ENCODE results near the gene HNRNPC.

HNRNPC gene

DNA sequence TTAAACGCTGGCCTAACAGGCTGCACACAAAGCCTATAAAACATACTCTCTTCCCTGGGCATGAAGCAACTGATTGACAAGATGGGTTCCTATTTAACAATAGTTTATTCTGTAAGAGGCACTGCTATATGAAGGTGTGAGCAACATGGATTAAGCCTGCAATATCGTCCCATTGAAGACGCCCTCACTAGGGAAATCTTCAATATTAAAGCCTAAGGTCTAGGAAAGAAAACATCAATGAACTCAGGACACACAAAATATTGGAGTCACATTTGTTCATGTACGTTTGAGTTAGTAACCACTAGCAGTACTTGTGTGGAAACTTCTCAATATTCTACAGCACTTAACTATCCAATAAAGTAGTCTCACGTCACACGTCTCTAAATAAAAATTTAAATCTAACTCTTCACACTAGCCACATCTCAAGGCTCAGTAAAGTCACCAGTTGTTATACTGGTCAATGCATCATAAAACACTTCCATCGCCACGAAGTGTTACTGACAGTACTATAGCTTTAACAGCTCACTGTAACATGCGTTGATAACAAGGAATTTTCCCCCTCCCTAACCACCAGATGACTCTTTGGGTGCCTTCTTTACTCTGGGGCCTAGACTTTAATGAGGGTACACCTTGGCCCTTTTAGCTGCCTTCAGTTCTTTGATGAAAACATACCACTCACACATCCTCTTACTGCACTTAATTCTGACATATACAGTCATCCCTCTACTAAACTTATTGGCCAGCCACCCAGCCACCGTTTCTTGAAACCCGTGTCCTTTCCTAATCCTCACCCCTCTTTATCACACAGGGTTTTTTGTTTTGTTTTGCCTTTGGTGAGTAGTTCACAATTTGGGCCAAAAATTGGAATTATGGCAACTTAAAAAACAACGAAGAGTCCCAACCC, 63.3 kb downstream of the HNRNPC start:
- no peak overlapping the region for H3K4me2 ChIP-seq (ENCODE audit: low read length)
- peaks cover 74% of the 10 kb centered on the region for H3K36me3 ChIP-seq (replicated peaks; ENCODE audit: low read depth, low read length)
- H4K20me1 ChIP-seq (ENCODE audit: insufficient read depth, low read length) = peaks cover 85% of the 10 kb centered on the region
- H3K9me3 ChIP-seq (ENCODE audit: insufficient read depth, low read length) = no peaks in the 10 kb centered on the region
- no peak overlapping the region for H3K9ac ChIP-seq (ENCODE audit: low read length)
- no peak overlapping the region for H3K4me3 ChIP-seq (ENCODE audit: low read length)
- TF ChIP-seq, protein P1, sequence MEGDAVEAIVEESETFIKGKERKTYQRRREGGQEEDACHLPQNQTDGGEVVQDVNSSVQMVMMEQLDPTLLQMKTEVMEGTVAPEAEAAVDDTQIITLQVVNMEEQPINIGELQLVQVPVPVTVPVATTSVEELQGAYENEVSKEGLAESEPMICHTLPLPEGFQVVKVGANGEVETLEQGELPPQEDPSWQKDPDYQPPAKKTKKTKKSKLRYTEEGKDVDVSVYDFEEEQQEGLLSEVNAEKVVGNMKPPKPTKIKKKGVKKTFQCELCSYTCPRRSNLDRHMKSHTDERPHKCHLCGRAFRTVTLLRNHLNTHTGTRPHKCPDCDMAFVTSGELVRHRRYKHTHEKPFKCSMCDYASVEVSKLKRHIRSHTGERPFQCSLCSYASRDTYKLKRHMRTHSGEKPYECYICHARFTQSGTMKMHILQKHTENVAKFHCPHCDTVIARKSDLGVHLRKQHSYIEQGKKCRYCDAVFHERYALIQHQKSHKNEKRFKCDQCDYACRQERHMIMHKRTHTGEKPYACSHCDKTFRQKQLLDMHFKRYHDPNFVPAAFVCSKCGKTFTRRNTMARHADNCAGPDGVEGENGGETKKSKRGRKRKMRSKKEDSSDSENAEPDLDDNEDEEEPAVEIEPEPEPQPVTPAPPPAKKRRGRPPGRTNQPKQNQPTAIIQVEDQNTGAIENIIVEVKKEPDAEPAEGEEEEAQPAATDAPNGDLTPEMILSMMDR (IDR thresholded peaks at IDR 0.05; ENCODE audit: low read depth, low read length) = no peak
- no peak for TF ChIP-seq EZH2phosphoT487 (IDR thresholded peaks at IDR 0.05; ENCODE audit: low read depth)
- H3K4me1 ChIP-seq (ENCODE audit: low read length) = peaks cover 14% of the 10 kb centered on the region
- H3K27me3 ChIP-seq (ENCODE audit: low read depth, low read length) = no peaks in the 10 kb centered on the region
- H2AFZ ChIP-seq (ENCODE audit: low read depth, low read length) = no peak overlapping the region
- H3K79me2 ChIP-seq (ENCODE audit: low read length) = peaks cover 24% of the 10 kb centered on the region; the same call in 1 of the 2 replicates
- 0 out of 2 replicates have a peak overlapping the region, but pooled peaks have one; percentile 5 for H3K27ac ChIP-seq (ENCODE audit: low read length)

DNA sequence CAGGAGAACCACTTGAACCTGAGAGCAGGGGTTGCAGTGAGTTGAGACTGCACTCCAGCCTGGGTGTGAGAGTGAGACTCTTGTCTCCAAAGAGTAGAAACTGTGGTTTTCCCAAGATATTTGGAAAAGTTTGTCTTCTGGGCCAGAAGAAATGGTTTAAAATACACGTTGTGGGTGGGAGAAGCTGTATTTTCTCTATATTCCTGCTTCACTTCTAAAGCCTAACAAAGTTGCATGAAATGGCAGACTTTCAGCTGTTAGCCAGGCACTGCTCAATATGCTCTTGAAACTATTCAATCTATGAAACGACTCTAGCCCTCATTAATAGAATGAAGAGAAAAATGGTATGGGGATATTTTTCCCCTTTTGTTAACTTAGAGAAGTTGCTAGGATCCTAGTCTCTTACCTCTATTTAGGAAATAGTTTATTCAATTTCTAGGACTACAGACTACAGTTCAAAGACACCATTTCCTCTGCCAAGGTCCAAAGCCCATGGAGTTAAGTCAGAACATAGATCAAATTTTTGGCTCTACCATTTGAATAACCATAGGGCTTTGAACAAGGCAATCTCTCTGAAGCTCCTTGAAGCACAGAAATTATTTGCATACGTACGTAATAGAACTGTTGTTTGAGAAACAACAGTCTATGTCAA, 64.1 kb downstream of the HNRNPC start:
- Histone ChIP-seq H3K4me1 (ENCODE audit: low read length) (peaks cover 14% of the 10 kb centered on the region), H2AFZ (ENCODE audit: low read depth, low read length) (no peak overlapping the region), H3K79me2 (ENCODE audit: low read length) (peaks cover 24% of the 10 kb centered on the region; the same call in 1 of the 2 replicates), H3K9me3 (ENCODE audit: insufficient read depth, low read length) (no peaks in the 10 kb centered on the region), H3K4me3 (ENCODE audit: low read length) (no peak overlapping the region), H4K20me1 (ENCODE audit: insufficient read depth, low read length) (peaks cover 85% of the 10 kb centered on the region), H3K27me3 (ENCODE audit: low read depth, low read length) (no peaks in the 10 kb centered on the region), H3K36me3 (replicated peaks; ENCODE audit: low read depth, low read length) (peaks cover 72% of the 10 kb centered on the region), H3K27ac (ENCODE audit: low read length) (no peak overlapping the region), H3K9ac (ENCODE audit: low read length) (no peak overlapping the region), H3K4me2 (ENCODE audit: low read length) (no peak overlapping the region)
- no peak for TF ChIP-seq EZH2phosphoT487 (IDR thresholded peaks at IDR 0.05; ENCODE audit: low read depth)
- TF ChIP-seq, protein P1 (IDR thresholded peaks at IDR 0.05; ENCODE audit: low read depth, low read length) = no peak

DNA sequence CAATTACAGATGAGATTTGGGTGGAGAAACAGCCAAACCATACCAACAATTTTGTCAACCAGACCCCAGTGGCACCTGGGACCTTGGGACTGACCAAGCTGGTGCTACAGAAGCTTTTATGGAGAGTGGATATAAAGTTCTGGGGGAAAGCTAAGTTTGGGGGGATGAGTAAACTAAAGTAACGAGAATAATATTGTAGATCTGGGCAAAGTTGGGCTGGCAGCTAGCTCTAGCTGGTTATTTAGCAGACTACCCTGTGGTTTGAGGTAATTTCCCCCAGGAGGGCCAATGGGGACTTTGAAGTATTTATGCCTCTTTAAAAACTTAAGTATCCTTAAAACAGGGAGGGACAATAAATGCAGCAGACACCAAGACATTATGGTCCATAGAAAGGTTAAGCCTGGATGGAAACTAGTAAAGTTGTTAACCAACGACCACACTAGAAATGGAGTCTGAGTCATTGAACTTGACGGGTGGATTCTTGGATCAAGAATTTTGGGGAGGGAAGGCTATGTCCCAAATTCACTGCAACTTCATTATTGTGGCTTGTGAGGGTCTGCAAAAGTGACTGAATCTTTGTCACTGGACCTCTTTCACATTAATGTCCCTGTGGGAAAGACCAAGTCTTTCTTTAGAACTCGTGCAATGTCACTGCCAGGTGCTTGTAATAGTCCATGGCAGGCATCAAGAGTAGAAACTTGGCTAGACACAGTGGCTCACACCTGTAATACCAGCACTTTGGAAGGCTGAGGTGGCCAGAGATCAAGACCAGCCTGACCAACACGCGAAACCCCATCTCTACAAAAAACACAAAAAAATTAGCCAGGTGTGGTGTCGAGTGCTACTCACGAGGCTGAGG, 64.8 kb downstream of the HNRNPC start:
- H3K9me3 ChIP-seq (ENCODE audit: insufficient read depth, low read length) = no peaks in the 10 kb centered on the region
- H4K20me1 ChIP-seq (ENCODE audit: insufficient read depth, low read length) = peaks cover 82% of the 10 kb centered on the region
- peaks cover 14% of the 10 kb centered on the region for H3K4me1 ChIP-seq (ENCODE audit: low read length)
- H3K79me2 ChIP-seq (ENCODE audit: low read length) = peaks cover 18% of the 10 kb centered on the region; the same call in 1 of the 2 replicates
- no peaks in the 10 kb centered on the region for H3K27me3 ChIP-seq (ENCODE audit: low read depth, low read length)
- no peak overlapping the region for H3K4me3 ChIP-seq (ENCODE audit: low read length)
- no peak overlapping the region for H3K4me2 ChIP-seq (ENCODE audit: low read length)
- no peak overlapping the region for H2AFZ ChIP-seq (ENCODE audit: low read depth, low read length)
- H3K27ac ChIP-seq (ENCODE audit: low read length) = no peak overlapping the region
- H3K36me3 ChIP-seq (replicated peaks; ENCODE audit: low read depth, low read length) = peaks cover 68% of the 10 kb centered on the region
- no peak overlapping the region for H3K9ac ChIP-seq (ENCODE audit: low read length)
- TF ChIP-seq, protein P1 (IDR thresholded peaks at IDR 0.05; ENCODE audit: low read depth, low read length) = no peak
- TF ChIP-seq EZH2phosphoT487 (IDR thresholded peaks at IDR 0.05; ENCODE audit: low read depth) = no peak

All from OCI-LY3 (cell line).